ENCODE data around the gene KAT6B. TPM values are rescaled to one million over a fixed set of nuclear protein-coding genes. Genes with fewer than 3 reads are reported as not detected.

KAT6B gene
- total RNA-seq, 2 experiments from 2014 or later: 70.3 to 74.2 TPM

- Histone ChIP-seq H3K27ac (ENCODE audit: low read depth in 1 of 2, low read length in 2 of 2) (no peak overlapping the region), H3K27me3 (ENCODE audit: control insufficient read depth in 1 of 2, insufficient read depth in 2 of 2, low read length in 2 of 2) (no peaks in the 10 kb centered on the region), H3K9me3 (ENCODE audit: control insufficient read depth in 1 of 2, insufficient read depth in 1 of 2, low read length in 2 of 2) (no peaks in the 10 kb centered on the region), H3K4me1 (ENCODE audit: insufficient read depth, low read length) (peaks cover 15% of the 10 kb centered on the region), H3K4me3 (ENCODE audit: low read length) (no peak overlapping the region), H3K36me3 (ENCODE audit: insufficient read depth, low read length) (peaks cover 2% of the 10 kb centered on the region)
- CTCF ChIA-PET: interaction anchor here (0.9 kb wide), 1 partner anchor 30 kb away, joined by 3 read pairs; no protein-coding TSS in a partner anchor
- Mint-ChIP-seq H3K4me1 (ENCODE audit: low read depth) (peaks cover 65% of the 10 kb centered on the region), H3K27ac (no peak overlapping the region), H3K4me3 (no peak overlapping the region), H3K27me3 (no peaks in the 10 kb centered on the region), H3K36me3 (ENCODE audit: low read depth) (no peaks in the 10 kb centered on the region), H3K9me3 (no peaks in the 10 kb centered on the region)
- intact Hi-C loops (cut with DNase I, micrococcal nuclease): no loop called here
- no peak for DNase-seq
- POLR2A ChIA-PET: no interaction called here
- ATAC-seq (ENCODE audit: poor library complexity): no peak
- TF ChIP-seq, protein P1, sequence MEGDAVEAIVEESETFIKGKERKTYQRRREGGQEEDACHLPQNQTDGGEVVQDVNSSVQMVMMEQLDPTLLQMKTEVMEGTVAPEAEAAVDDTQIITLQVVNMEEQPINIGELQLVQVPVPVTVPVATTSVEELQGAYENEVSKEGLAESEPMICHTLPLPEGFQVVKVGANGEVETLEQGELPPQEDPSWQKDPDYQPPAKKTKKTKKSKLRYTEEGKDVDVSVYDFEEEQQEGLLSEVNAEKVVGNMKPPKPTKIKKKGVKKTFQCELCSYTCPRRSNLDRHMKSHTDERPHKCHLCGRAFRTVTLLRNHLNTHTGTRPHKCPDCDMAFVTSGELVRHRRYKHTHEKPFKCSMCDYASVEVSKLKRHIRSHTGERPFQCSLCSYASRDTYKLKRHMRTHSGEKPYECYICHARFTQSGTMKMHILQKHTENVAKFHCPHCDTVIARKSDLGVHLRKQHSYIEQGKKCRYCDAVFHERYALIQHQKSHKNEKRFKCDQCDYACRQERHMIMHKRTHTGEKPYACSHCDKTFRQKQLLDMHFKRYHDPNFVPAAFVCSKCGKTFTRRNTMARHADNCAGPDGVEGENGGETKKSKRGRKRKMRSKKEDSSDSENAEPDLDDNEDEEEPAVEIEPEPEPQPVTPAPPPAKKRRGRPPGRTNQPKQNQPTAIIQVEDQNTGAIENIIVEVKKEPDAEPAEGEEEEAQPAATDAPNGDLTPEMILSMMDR (IDR thresholded peaks at IDR 0.05): no peak
These were observed 56.4 kb downstream of the KAT6B start for GRCh38 chr10:74882831-74883230.

DNA sequence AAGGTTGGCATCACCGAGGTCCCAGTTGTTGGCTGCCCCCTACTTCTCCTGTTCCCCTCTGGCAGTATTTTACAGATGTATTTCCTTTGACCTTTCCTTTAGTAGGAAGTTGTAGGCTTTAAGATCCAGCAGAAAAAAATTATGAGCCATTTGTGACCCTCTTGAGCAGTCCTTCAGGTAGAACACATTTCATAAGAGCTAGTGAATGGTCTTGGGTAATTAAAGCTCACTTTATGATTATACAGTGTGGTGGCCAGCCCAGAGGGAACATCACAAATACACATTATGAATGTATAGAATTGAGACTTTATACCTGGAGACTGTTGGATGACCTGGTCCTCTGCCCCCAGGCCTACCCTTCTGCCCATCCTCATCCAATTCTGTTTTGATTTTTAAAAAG, 57.0 kb downstream of the KAT6B start:
- CTCF ChIA-PET: no interaction called here
- no peak overlapping the region for H3K27ac Mint-ChIP-seq
- H3K4me3 ChIP-seq (ENCODE audit: low read length): no peak overlapping the region

DNA sequence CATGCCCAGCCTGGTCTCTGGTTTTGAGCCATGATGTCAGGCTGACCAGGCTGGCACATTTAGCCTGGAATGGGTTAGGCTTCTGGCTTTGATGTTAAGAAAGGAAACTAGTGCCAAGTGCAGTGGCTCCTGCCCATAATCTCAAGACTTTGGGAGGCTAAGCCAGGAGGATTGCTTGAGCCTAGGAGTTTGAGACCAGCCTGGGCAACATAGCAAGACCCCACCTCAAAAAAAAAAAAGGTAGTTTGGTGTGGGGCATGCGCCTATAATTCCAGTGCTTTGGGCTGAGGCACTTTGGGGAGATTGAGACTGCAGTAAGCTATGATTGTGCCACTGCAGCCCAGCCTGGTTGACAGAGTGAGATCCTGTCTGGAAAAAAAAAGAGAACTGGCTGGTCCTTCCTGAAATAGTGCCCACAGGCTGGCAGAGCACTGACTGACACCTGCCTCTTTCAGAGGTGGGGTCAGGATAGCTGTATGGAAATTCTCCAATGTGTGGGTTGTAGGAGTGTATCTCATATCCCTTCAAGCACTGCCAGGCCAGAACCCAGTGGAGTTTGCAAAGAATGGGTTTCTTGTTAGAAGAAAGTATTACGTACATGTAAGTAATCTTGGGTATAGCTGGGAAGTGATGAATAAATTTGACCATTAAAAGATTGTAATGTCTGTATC, 61.3 kb downstream of the KAT6B start:
- ATAC-seq (ENCODE audit: poor library complexity): no peak
- Mint-ChIP-seq H3K4me1 (ENCODE audit: low read depth) (peaks cover 64% of the 10 kb centered on the region), H3K9me3 (no peaks in the 10 kb centered on the region), H3K27me3 (no peaks in the 10 kb centered on the region), H3K27ac (peak overlapping the region; percentile 38), H3K36me3 (ENCODE audit: low read depth) (peaks cover 5% of the 10 kb centered on the region), H3K4me3 (no peak overlapping the region)
- H3K36me3 ChIP-seq (ENCODE audit: insufficient read depth, low read length): peaks cover 2% of the 10 kb centered on the region
- ChIA-PET CTCF (no interaction called here), POLR2A (interaction anchor here (0.6 kb wide), 1 partner anchor 13 kb away, joined by 4 read pairs; no protein-coding TSS in a partner anchor)
- TF ChIP-seq, protein P1 (IDR thresholded peaks at IDR 0.05): no peak
- no peak for DNase-seq
- intact Hi-C loops (cut with DNase I, micrococcal nuclease): no loop called here
- H3K9me3 ChIP-seq (ENCODE audit: control insufficient read depth in 1 of 2, insufficient read depth in 1 of 2, low read length in 2 of 2): no peaks in the 10 kb centered on the region
- peaks cover 6% of the 10 kb centered on the region for H3K4me1 ChIP-seq (ENCODE audit: insufficient read depth, low read length)
- H3K4me3 ChIP-seq (ENCODE audit: low read length): no peak overlapping the region
- no peaks in the 10 kb centered on the region for H3K27me3 ChIP-seq (ENCODE audit: control insufficient read depth in 1 of 2, insufficient read depth in 2 of 2, low read length in 2 of 2)
- no peak overlapping the region for H3K27ac ChIP-seq (ENCODE audit: low read depth in 1 of 2, low read length in 2 of 2)

More for the DNA sequence above, 57.0 kb downstream of the KAT6B start:
- intact Hi-C loops (cut with DNase I, micrococcal nuclease): no loop called here
- Mint-ChIP-seq H3K27me3 (no peaks in the 10 kb centered on the region), H3K4me1 (ENCODE audit: low read depth) (peaks cover 71% of the 10 kb centered on the region), H3K9me3 (no peaks in the 10 kb centered on the region), H3K36me3 (ENCODE audit: low read depth) (no peaks in the 10 kb centered on the region), H3K4me3 (no peak overlapping the region)
- ATAC-seq (ENCODE audit: poor library complexity): no peak
- POLR2A ChIA-PET: interaction anchor here (0.6 kb wide), 1 partner anchor 36 kb away, joined by 3 read pairs; no protein-coding TSS in a partner anchor
- Histone ChIP-seq H3K27ac (ENCODE audit: low read depth in 1 of 2, low read length in 2 of 2) (no peak overlapping the region), H3K27me3 (ENCODE audit: control insufficient read depth in 1 of 2, insufficient read depth in 2 of 2, low read length in 2 of 2) (no peaks in the 10 kb centered on the region), H3K9me3 (ENCODE audit: control insufficient read depth in 1 of 2, insufficient read depth in 1 of 2, low read length in 2 of 2) (no peaks in the 10 kb centered on the region), H3K4me1 (ENCODE audit: insufficient read depth, low read length) (peaks cover 15% of the 10 kb centered on the region), H3K36me3 (ENCODE audit: insufficient read depth, low read length) (peaks cover 2% of the 10 kb centered on the region)
- DNase-seq: no peak
- TF ChIP-seq, protein P1 (IDR thresholded peaks at IDR 0.05): no peak

All from CD4-positive, alpha-beta T cell (primary cell).